Stimulated activated naive CD8-positive, alpha-beta T cell treated with anti-CD3 and anti-CD28 coated beads, Interleukin-15, amount 100 ng/mL, for 72 hours (primary cell): ENCODE measurements around the gene COMMD3.

Source experiments
- ATAC-seq: fragments of 150-1000 bp; cut with Tn5 transposase; 2 replicates; pipeline ENCODE4 v1.10.0; 2021; ENCODE audit warnings: mild to moderate bottlenecking, moderate library complexity
- DNase-seq, 2 donors: peaks; one replicate each; pipeline ENCODE4 v3.0.0; 2021 to 2022
- H3K27ac Mint-ChIP-seq, 2 donors: one replicate each; pipeline ENCODE4 v1.8.0; 2022; ENCODE audit warnings: mild to moderate bottlenecking in 2 of 2, mixed read lengths in 2 of 2, moderate library complexity in 2 of 2
- H3K27me3 Mint-ChIP-seq: one replicate; pipeline ENCODE4 v1.8.0; 2022; ENCODE audit warnings: mixed read lengths
- H3K4me1 Mint-ChIP-seq: one replicate; pipeline ENCODE4 v1.8.0; 2022; ENCODE audit warnings: mild to moderate bottlenecking, mixed read lengths
- H3K4me3 Mint-ChIP-seq, 2 donors: one replicate each; pipeline ENCODE4 v1.8.0; 2022; ENCODE audit warnings: mild to moderate bottlenecking in 2 of 2, mixed read lengths in 2 of 2, moderate library complexity in 1 of 2
- H3K9me3 Mint-ChIP-seq, 2 donors: one replicate each; pipeline ENCODE4 v1.8.0; 2022; ENCODE audit warnings: mixed read lengths in 2 of 2

The COMMD3 gene

DNA sequence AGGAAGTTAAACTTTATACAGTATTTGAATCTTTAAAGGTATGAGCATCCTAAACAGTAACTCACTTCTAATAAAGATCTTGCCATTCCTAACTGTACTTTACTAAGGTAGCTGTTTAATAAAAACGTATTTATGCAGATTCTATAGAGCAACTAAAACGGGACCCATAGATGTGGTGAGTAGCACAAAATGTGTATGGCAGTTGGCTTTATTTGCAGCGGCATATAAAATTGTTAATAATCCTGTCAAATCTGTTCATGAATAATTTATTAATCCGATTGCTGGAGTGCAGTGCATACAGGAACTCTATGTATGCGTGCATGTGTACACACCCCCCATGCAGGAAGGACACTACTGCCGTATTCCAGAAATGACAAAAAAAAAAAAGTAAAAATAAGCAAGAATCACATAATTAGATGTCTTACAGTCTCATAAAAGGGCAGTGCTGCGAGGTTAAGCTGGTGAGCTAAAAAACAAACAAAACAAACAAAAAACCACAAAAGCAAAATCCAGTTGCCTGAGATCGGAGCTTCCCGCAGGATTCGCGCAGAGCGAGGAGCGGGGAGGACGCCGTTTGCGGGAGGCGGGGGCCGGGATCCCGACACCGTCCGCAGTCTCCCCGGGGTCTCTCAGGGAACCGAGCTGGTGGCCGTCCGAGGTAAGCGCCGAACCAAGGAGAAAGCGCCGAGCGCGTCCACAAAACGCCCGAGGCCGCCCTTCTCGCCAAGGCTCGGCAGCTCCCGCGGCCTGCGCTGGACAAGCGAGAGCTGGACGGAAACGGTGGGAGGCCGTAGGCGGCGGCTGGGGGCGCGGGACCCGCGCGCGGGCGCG, 518 bp upstream of the COMMD3 start:
- ATAC-seq (peak; percentile 47), DNase-seq (no peak)
- H3K4me3 Mint-ChIP-seq: peak overlapping the region; percentile 90 to 99
- peak overlapping the region; percentile 94 to 98 for H3K27ac Mint-ChIP-seq
- H3K27me3 Mint-ChIP-seq: peaks cover 15% of the 10 kb centered on the region
- no peaks in the 10 kb centered on the region for H3K9me3 Mint-ChIP-seq
- peaks cover 27% of the 10 kb centered on the region for H3K4me1 Mint-ChIP-seq

DNA sequence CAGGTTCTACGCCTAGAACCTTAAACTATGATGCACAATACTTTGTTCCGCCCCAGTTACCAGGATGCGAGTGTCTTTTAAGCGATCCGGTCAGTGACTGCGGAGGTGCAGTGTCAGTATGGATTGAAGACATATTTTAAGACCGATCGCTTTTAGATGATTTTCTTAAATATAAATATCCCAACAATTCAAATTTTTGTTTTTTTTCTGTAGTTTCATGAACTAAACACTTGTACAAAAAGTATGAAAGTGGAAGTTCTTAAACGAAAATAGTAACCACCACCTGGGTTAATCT, 835 bp downstream of the COMMD3 start:
- Mint-ChIP-seq H3K4me3 (peak overlapping the region; percentile 91 to 99), H3K9me3 (no peaks in the 10 kb centered on the region), H3K4me1 (peaks cover 27% of the 10 kb centered on the region), H3K27ac (peak overlapping the region; percentile 84 to 96), H3K27me3 (peaks cover 11% of the 10 kb centered on the region)
- DNase-seq (no peak), ATAC-seq (peak; percentile 53)

DNA sequence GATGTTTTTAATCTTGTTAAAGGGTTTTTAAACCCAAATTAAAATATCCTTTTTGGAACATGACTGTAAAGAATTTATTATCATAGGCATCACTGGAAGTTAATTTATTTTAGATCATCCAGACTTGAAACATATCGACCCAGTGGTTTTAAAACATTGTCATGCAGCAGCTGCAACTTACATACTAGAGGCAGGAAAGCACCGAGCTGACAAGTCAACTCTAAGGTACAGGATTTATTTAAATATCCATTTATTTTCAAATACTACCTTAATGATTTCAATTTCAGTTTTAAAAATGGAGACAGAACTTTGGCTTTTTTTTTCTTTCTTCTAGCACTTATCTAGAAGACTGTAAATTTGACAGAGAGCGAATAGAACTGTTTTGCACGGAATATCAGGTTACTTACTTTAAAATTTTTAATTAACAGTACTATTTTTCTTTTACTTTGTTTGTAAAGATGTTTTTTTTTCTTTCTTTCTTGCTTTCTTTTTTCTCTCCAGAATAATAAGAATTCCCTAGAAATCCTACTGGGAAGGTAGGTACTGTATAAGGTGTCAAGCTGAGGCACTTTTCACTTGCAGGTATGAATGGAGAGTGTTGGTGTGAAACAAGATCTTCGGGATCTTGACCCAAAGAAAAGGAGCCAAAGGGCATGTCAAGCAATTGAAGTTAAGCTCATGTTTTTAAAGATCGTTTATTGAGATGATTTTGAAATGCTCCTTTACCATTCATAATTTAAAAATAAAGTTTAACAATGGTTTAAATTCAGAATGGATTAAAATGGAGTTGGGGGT, 1.8 kb downstream of the COMMD3 start:
- H3K4me3 Mint-ChIP-seq: peak overlapping the region; percentile 33 to 72
- ATAC-seq (no peak), DNase-seq (no peak)
- peak overlapping the region in 1 of 2 donors; percentile 46 for H3K27ac Mint-ChIP-seq
- H3K27me3 Mint-ChIP-seq: peaks cover 20% of the 10 kb centered on the region
- no peaks in the 10 kb centered on the region for H3K9me3 Mint-ChIP-seq
- peaks cover 34% of the 10 kb centered on the region for H3K4me1 Mint-ChIP-seq

DNA sequence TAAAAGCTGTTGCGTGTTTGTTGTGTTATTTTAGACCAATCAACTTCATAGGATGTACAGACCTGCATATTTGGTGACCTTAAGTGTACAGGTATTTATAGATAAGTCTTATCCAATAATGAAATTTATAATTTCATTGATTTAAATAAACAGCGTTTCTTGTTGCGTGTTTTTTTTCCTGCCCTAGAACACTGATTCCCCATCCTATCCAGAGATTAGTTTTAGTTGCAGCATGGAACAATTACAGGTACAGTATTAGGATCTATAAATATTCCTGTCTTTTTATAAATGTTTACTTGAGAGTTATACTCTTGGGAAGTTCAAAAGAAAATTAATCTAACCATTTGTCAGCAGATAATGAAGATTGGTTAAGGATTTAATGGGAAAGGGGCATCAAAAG, 2.6 kb downstream of the COMMD3 start:
- Mint-ChIP-seq H3K4me1 (peaks cover 35% of the 10 kb centered on the region), H3K27ac (no peak overlapping the region)

DNA sequence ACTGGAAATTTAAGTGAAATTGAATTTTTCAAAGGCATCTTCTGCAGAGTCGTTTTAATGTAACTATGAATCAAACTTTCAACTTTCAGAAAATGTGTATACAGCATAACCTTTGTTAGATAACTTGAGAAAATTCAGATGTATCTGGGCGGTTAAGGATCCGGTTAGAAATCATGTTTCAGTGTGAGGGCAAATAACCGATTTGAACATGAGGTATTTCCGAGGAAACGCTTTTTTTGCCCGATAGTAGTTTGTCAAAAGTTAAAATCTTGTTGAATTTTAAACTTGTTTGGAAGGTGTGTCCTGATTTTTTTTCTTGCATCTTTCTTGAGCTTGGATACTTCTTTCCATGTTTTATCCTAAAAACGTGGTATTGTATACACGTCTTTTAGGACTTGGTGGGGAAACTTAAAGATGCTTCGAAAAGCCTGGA, 3.4 kb downstream of the COMMD3 start:
- Mint-ChIP-seq H3K27ac (no peak overlapping the region), H3K4me1 (peaks cover 43% of the 10 kb centered on the region), H3K27me3 (peaks cover 36% of the 10 kb centered on the region), H3K9me3 (no peaks in the 10 kb centered on the region), H3K4me3 (peak overlapping the region; percentile 91 to 99)
- ATAC-seq (no peak), DNase-seq (no peak)

More for the DNA sequence above, 2.6 kb downstream of the COMMD3 start:
- Mint-ChIP-seq H3K27me3 (peaks cover 28% of the 10 kb centered on the region), H3K4me3 (peak overlapping the region in 1 of 2 donors; percentile 53), H3K9me3 (no peaks in the 10 kb centered on the region)
- ATAC-seq: no peak
- no peak for DNase-seq

DNA sequence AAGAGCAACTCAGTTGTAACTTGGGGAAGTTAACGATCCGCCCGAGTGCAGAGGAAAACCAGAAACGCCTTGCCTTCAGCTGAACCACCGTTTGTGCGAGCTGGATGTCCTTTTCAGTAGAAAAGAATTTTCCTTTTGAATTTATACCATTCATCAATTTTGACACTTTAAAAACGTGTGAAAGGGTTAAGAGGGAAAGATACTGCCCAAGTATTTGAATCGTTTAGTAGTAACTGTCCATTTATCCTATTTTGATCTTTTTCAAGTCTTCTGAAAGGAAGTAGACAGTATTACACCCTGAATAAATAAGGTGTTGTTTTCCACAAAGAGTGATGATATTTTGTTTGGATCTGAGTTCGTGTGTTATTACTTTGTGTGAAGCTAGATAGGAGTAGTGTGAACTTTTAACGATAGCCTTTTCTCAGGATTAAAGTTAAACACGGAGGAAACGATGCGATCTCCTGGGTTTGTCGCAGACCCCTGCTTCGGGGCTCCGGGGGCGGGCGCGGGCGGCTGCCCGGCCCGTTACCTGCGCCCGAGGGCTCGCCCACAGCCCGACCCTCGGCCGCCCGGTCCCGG, 3.9 kb downstream of the COMMD3 start:
- Mint-ChIP-seq H3K4me1 (peaks cover 48% of the 10 kb centered on the region), H3K4me3 (peak overlapping the region; percentile 91 to 99), H3K27ac (peak overlapping the region; percentile 89 to 98), H3K9me3 (no peaks in the 10 kb centered on the region), H3K27me3 (peaks cover 41% of the 10 kb centered on the region)
- no peak for DNase-seq
- no peak for ATAC-seq

DNA sequence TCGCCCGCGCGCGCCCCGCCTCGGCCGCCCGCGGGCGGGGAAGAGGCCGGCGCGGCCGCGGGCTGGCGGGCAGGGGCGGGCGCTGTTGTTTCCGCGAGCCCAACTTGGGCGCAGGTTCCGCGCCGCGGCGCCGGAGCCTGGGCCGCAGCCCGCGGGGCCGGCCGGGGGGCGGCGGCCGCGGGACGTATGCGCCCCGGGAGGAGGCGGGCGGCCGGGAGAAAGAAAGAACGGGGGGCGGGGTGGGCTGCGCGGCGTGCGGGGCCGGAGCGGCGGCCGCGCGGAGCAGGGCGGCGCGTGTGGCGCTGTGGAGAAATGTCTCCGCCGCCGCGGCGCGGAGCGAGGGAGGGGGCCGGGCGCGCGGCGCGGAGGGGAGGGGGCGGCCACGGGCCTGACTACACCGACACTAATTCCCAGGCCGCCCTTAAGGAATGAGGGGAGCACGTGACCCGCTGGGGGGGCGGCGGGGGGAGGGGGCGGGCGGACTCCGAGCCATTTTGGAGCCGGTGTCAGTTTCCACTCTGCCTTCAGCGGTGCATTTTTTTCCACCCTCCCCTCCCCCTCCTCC, 4.5 kb downstream of the COMMD3 start, which contains the start of gene BMI1:
Gene BMI1 (plus strand): TSS at position 509 of the 565 bp plus-strand sequence. CDS start 5,351 bp downstream, outside the sequence.
- ATAC-seq: peak; percentile 46
- H3K27ac Mint-ChIP-seq: peak within 1 kb of the TSS; percentile 97 to 98
- peaks cover 50% of the 10 kb centered on the region for H3K4me1 Mint-ChIP-seq
- H3K4me3 Mint-ChIP-seq: peak within 1 kb of the TSS; percentile 91 to 99
- peak; percentile 41 to 59 for DNase-seq
- no peaks in the 10 kb centered on the region for H3K9me3 Mint-ChIP-seq
- peaks cover 42% of the 10 kb centered on the region for H3K27me3 Mint-ChIP-seq

DNA sequence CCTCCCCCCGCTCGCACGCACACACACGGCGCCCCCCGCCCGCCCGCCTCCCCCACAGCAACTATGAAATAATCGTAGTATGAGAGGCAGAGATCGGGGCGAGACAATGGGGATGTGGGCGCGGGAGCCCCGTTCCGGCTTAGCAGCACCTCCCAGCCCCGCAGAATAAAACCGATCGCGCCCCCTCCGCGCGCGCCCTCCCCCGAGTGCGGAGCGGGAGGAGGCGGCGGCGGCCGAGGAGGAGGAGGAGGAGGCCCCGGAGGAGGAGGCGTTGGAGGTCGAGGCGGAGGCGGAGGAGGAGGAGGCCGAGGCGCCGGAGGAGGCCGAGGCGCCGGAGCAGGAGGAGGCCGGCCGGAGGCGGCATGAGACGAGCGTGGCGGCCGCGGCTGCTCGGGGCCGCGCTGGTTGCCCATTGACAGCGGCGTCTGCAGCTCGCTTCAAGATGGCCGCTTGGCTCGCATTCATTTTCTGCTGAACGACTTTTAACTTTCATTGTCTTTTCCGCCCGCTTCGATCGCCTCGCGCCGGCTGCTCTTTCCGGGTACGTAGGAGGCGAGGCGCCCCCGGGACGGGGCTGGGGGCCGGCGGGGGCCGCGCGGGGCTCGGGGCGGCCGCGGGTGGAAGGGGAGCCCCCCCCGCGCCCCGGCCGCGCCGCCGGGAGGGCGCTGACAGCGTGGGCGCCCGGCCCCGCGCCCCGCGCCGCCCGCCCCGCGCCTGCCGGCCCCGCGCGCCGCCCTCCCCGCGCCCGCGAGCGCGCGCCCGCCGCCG, 5.2 kb downstream of the COMMD3 start:
- Mint-ChIP-seq H3K27ac (peak overlapping the region; percentile 96 to 97), H3K4me1 (peaks cover 56% of the 10 kb centered on the region), H3K27me3 (peaks cover 47% of the 10 kb centered on the region), H3K4me3 (peak overlapping the region; percentile 82 to 86), H3K9me3 (no peaks in the 10 kb centered on the region)
- ATAC-seq (peak; percentile 39), DNase-seq (peak; percentile 63 to 65)

DNA sequence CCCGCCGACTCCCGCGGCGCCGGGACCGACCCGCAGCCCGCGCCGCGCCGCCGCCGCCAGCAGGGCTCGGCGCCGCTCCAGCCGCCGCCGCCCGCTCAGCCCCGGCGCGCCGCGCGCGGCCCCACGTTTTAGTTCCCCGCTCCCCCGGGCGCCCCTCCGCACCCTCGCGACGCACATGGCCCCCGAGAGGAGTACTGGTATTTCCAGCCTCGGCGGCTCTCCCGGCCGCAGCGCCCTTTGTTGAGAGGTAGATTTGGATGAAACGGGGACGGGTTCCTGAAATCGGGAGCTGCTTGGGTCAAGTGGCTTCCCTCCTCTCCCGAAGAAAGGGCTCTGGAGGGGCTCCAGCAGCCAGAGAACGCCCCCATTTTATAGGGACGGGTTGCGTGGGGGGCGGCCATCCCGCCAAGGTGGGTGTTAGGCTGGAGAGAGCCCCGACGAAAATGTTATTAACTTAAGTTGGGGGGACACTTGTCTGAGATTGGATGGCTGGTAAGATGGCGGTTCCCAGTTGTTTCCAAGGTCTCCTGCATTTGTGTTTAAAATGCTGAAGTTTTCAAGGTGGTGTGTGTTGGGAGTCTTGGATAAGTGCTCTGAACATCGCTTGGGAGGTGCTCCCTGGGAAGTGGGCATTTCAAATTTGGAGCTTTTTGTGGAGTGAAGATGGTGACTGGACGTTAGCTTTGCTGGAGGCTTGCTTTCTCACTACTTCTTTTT, 5.9 kb downstream of the COMMD3 start:
- Mint-ChIP-seq H3K27ac (peak overlapping the region; percentile 96), H3K9me3 (no peaks in the 10 kb centered on the region), H3K4me1 (peaks cover 56% of the 10 kb centered on the region), H3K27me3 (peaks cover 50% of the 10 kb centered on the region), H3K4me3 (peak overlapping the region; percentile 81 to 89)
- peak; percentile 10 for ATAC-seq
- peak in 1 of 2 donors; percentile 20 for DNase-seq

DNA sequence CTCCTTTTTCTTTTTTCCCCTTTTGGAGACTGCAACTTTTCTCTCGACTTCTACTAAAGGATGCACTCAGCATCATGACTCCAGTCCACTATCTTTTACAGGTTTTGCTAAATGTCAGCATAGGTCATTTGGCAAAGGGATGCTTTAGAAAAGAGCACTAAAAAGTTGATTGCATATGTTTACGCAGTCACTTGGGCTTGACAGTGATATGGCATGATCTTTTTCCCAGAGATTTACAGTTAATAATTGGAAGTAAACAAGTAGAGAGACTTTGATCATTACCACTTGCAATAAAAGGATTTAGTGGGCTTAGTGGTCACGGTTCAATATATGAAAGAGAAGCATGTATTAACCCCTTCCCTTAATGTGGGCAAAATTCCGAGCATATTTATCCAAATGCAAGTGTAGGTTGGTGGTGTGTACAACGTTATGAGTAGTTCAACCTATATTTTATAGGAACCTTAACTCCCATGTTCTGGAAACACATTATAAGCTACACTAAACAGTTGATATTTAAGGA, 6.5 kb downstream of the COMMD3 start:
- peak overlapping the region; percentile 96 for H3K27ac Mint-ChIP-seq
- peak overlapping the region; percentile 81 to 89 for H3K4me3 Mint-ChIP-seq
- DNase-seq (no peak), ATAC-seq (no peak)
- no peaks in the 10 kb centered on the region for H3K9me3 Mint-ChIP-seq
- peaks cover 54% of the 10 kb centered on the region for H3K4me1 Mint-ChIP-seq
- peaks cover 50% of the 10 kb centered on the region for H3K27me3 Mint-ChIP-seq

DNA sequence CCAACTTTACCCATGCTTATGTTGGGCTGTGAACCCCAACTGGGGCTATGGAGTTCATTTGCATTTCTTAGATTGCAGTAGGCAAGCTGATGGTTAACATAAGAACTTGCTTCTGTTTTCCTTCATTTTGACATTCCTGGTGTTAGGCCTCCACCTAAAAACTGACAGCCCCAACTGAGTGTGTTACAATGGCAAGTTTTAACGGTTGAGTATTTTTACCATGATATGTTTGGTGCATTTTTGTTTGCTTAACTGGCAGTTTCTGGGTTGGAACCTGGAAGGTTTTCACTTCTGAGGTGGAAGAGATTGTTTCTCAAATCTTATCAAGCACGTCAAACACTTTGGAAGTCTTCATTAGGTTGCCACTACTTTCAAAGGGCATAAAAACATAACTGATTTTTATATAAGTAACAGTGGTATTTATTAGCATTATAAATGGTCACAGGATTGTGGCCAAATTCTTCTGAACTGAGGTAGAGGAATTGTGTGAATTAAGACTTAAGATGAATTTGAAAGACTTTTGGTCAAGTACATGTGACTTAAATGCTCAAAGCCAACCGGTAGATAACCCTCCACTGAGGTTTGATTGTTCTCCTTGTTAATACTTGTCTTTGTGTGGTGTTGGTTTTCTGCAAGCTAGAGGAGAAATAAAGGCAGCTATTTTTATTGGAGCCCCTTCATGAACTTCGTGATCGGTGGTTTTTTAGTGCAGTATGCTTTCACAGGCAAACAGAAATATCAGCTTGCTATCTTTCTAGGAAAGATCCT, 7.5 kb downstream of the COMMD3 start:
- peak overlapping the region; percentile 75 to 81 for H3K4me3 Mint-ChIP-seq
- peaks cover 44% of the 10 kb centered on the region for H3K4me1 Mint-ChIP-seq
- no peak for ATAC-seq
- H3K27ac Mint-ChIP-seq: no peak overlapping the region
- peaks cover 50% of the 10 kb centered on the region for H3K27me3 Mint-ChIP-seq
- DNase-seq: no peak
- H3K9me3 Mint-ChIP-seq: no peaks in the 10 kb centered on the region

DNA sequence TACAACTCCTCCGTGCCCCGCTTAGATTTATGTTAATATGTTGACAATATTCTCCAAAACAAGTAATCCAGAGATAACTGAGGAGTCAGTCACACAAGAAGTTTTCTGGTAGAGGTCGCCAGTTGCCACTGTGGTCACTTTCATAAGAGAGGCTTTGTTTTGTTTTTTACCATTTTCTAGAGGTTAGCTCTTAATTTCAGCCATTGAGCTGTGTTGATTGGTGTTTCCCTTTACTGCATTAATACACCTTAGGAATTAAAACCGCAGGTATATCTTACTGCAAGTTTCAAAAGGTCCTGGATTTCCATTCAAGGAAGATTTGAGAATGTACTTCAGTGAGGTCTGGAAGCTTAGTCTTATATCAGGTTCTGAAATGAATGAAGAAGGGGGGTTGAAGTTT, 8.2 kb downstream of the COMMD3 start:
- H3K27ac Mint-ChIP-seq: no peak overlapping the region
- peaks cover 50% of the 10 kb centered on the region for H3K27me3 Mint-ChIP-seq
- H3K4me3 Mint-ChIP-seq: peak overlapping the region; percentile 75 to 81
- peaks cover 37% of the 10 kb centered on the region for H3K4me1 Mint-ChIP-seq
- H3K9me3 Mint-ChIP-seq: no peaks in the 10 kb centered on the region
- no peak for ATAC-seq
- no peak for DNase-seq

DNA sequence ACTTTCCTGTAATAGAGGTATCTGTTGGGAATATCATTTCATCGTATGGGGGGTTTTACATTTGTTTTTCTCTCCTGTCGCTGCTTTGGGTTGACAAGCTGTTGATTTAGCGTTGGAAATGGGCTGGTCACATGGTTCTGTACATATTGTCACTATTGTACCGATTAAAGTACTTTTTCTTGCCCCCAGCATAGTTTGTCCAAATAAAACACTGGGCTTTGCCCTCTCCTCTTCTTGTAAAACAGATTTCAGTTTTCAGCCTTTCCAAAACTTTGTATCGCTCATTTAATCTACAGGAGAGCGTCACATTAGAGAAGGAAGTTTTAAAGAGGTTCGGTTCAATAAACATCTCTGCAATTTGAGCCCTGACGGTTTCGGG, 8.7 kb downstream of the COMMD3 start:
- Mint-ChIP-seq H3K27ac (no peak overlapping the region), H3K4me3 (peak overlapping the region; percentile 75 to 81), H3K9me3 (no peaks in the 10 kb centered on the region), H3K27me3 (peaks cover 47% of the 10 kb centered on the region), H3K4me1 (peaks cover 34% of the 10 kb centered on the region)
- no peak for ATAC-seq
- no peak for DNase-seq
